ENCODE measurements around the gene ARRB1.
A peak's percentile ranks its signal among the peaks of the same experiment; 100 is the strongest.
"Not testable (repeated sequence)": the region's sequence is repeated elsewhere in the genome, so short reads cannot be mapped to it uniquely, and the experiment has no call there.

The ARRB1 gene

GRCh38 chr11:75351541-75351790, at the start of gene ARRB1:
TSS of gene ARRB1 (minus strand) at chr11:75351661. CDS start at chr11:75351607, 54 bp downstream.
- DNase-seq (ENCODE audit: low spot score) (peak; percentile 75), FAIRE-seq (no peak)

- DNase-seq (ENCODE audit: low spot score) = no peak
These were observed 48.8 kb upstream of the ARRB1 start for GRCh38 chr11:75400146-75400865.

GRCh38 chr11:75399344-75400145, 48.1 kb upstream of the ARRB1 start, which contains the start of gene RPS3:
TSS of gene RPS3 (plus strand) at chr11:75399518. CDS start at chr11:75399548, 30 bp downstream.
- peak; percentile 96 for DNase-seq (ENCODE audit: low spot score)
- FAIRE-seq = no peak

More at GRCh38 chr11:75400146-75400865, 48.8 kb upstream of the ARRB1 start:
- no peak for FAIRE-seq

GRCh38 chr11:75398906-75399305, 47.4 kb upstream of the ARRB1 start:
- FAIRE-seq (no peak), DNase-seq (ENCODE audit: low spot score) (no peak)

GRCh38 chr11:75394085-75394840, 42.8 kb upstream of the ARRB1 start:
- FAIRE-seq (no peak), DNase-seq (ENCODE audit: low spot score) (no peak)

GRCh38 chr11:75389925-75390324, 38.5 kb upstream of the ARRB1 start:
- FAIRE-seq = no peak
- DNase-seq (ENCODE audit: low spot score) = no peak

- DNase-seq (ENCODE audit: low spot score) (no peak), FAIRE-seq (no peak)
These were observed 37.8 kb upstream of the ARRB1 start for GRCh38 chr11:75389276-75389605.

- FAIRE-seq (no peak), DNase-seq (ENCODE audit: low spot score) (peak; percentile 78)
These were observed 37.2 kb upstream of the ARRB1 start for GRCh38 chr11:75388386-75389275.

- DNase-seq (ENCODE audit: low spot score) = no peak
- no peak for FAIRE-seq
These were observed 36.4 kb upstream of the ARRB1 start for GRCh38 chr11:75387736-75388294.

GRCh38 chr11:75386942-75387630, 35.6 kb upstream of the ARRB1 start:
- FAIRE-seq (no peak), DNase-seq (ENCODE audit: low spot score) (no peak)

GRCh38 chr11:75384438-75385080, 33.1 kb upstream of the ARRB1 start:
- FAIRE-seq (no peak), DNase-seq (ENCODE audit: low spot score) (peak; percentile 85)

- FAIRE-seq (no peak), DNase-seq (ENCODE audit: low spot score) (no peak)
These were observed 31.8 kb upstream of the ARRB1 start for GRCh38 chr11:75383246-75383645.

GRCh38 chr11:75380716-75381420, 29.4 kb upstream of the ARRB1 start:
- no peak for FAIRE-seq
- DNase-seq (ENCODE audit: low spot score) = no peak

GRCh38 chr11:75380245-75380644, 28.8 kb upstream of the ARRB1 start:
- FAIRE-seq = no peak

GRCh38 chr11:75378776-75379175, 27.3 kb upstream of the ARRB1 start:
- FAIRE-seq; DNase-seq (ENCODE audit: low spot score): not testable (repeated sequence)

More at GRCh38 chr11:75380245-75380644, 28.8 kb upstream of the ARRB1 start:
- DNase-seq (ENCODE audit: low spot score) = no peak

GRCh38 chr11:75376175-75376574, 24.7 kb upstream of the ARRB1 start:
- FAIRE-seq = no peak
- DNase-seq (ENCODE audit: low spot score) = no peak

GRCh38 chr11:75375626-75376025, 24.2 kb upstream of the ARRB1 start:
- no peak for DNase-seq (ENCODE audit: low spot score)

GRCh38 chr11:75374646-75375045, 23.2 kb upstream of the ARRB1 start:
- FAIRE-seq (no peak), DNase-seq (ENCODE audit: low spot score) (no peak)

More at GRCh38 chr11:75375626-75376025, 24.2 kb upstream of the ARRB1 start:
- no peak for FAIRE-seq

GRCh38 chr11:75373201-75373600, 21.7 kb upstream of the ARRB1 start:
- no peak for DNase-seq (ENCODE audit: low spot score)
- FAIRE-seq = no peak
